T-cell (primary cell): ENCODE measurements around the gene SETDB2. TPM values are rescaled to one million over a fixed set of nuclear protein-coding genes. Genes with fewer than 3 reads are reported as not detected.
A peak's percentile ranks its signal among the peaks of the same experiment; 100 is the strongest.
"Not testable (repeated sequence)": the region's sequence is repeated elsewhere in the genome, so short reads cannot be mapped to it uniquely, and the experiment has no call there.

Experiments used
- ATAC-seq, 4 experiments: fragments of 200-7000 bp in 3 of 4; fragments of 150-1000 bp in 1 of 4; cut with Tn5 transposase; replicated peaks in 1 of 4; 1 replicate in 3 of 4; 2 replicates in 1 of 4; pipeline ENCODE4 v1.10.0; 2021; ENCODE audit warnings: moderate library complexity in 3 of 4, mild to moderate bottlenecking in 2 of 4, moderate number of reproducible peaks in 1 of 4
- CTCF ChIA-PET, 2 donors: fragments of 300-600 bp; sonication (Branson Sonifier 250); formaldehyde crosslinking; loops; one replicate each; lab custom pipeline; 2022; ENCODE audit warnings: antibody characterized with exemption in 2 of 2; lab: Charles Lee
- POLR2A ChIA-PET, 2 donors: fragments of 300-600 bp; sonication (Branson Sonifier 250); formaldehyde crosslinking; loops; one replicate each; lab custom pipeline; 2022; ENCODE audit warnings: antibody characterized with exemption in 2 of 2; lab: Charles Lee
- DNase-seq, 35 experiments: peaks; one replicate each; pipeline versions ENCODE4 v3.0.0 to v3.0.0-alpha.2; 2013 to 2023
- H3K27ac ChIP-seq: one replicate; pipeline ENCODE4 v1.5.1; 2013; ENCODE audit warnings: low read length
- H3K27me3 ChIP-seq, 2 experiments: replicated peaks in 1 of 2; 1 replicate in 1 of 2; 2 replicates in 1 of 2; pipeline versions ENCODE4 v1.6.1 to v1.7.0; 2013; ENCODE audit warnings: low read length in 1 of 2, mixed read lengths in 1 of 2; ENCODE audit not compliant: control insufficient read depth in 2 of 2, insufficient read depth in 2 of 2; ENCODE audit errors: extremely low read depth in 1 of 2
- H3K36me3 ChIP-seq, 2 donors: 1 replicate in 1 of 2; 2 replicates in 1 of 2; pipeline versions ENCODE4 v1.6.1 to v1.7.0; 2013; ENCODE audit warnings: low read length in 1 of 2; ENCODE audit not compliant: control insufficient read depth in 2 of 2, insufficient read depth in 1 of 2; ENCODE audit errors: extremely low read depth in 1 of 2
- H3K4me1 ChIP-seq, 2 experiments: 1 replicate in 1 of 2; 2 replicates in 1 of 2; pipeline versions ENCODE4 v1.6.1 to v1.7.0; 2013; ENCODE audit warnings: low read length in 2 of 2, mixed read lengths in 1 of 2; ENCODE audit not compliant: insufficient read depth in 2 of 2, control insufficient read depth in 1 of 2; ENCODE audit errors: extremely low read depth in 1 of 2
- H3K4me3 ChIP-seq, 2 donors: 1 replicate in 1 of 2; 2 replicates in 1 of 2; pipeline versions ENCODE4 v1.5.1 to v1.7.0; 2013; ENCODE audit warnings: mild to moderate bottlenecking in 2 of 2, low read length in 1 of 2, moderate library complexity in 1 of 2; ENCODE audit not compliant: control insufficient read depth in 1 of 2; ENCODE audit errors: extremely low read depth in 1 of 2
- H3K9me3 ChIP-seq: 2 replicates; pipeline ENCODE4 v1.7.0; 2013
- H3K27ac Mint-ChIP-seq, 2 donors: one replicate each; pipeline ENCODE4 v1.8.0; 2020 to 2021; ENCODE audit warnings: mild to moderate bottlenecking in 2 of 2, mixed read lengths in 2 of 2
- H3K27me3 Mint-ChIP-seq, 2 donors: one replicate each; pipeline ENCODE4 v1.8.0; 2021 to 2022; ENCODE audit warnings: mixed read lengths in 2 of 2
- H3K36me3 Mint-ChIP-seq: one replicate; pipeline ENCODE4 v1.8.0; 2021; ENCODE audit warnings: mixed read lengths
- H3K4me1 Mint-ChIP-seq, 3 donors: one replicate each; pipeline ENCODE4 v1.8.0; 2020 to 2022; ENCODE audit warnings: mixed read lengths in 3 of 3, mild to moderate bottlenecking in 1 of 3
- H3K4me3 Mint-ChIP-seq, 3 donors: one replicate each; pipeline ENCODE4 v1.8.0; 2020 to 2022; ENCODE audit warnings: mild to moderate bottlenecking in 3 of 3, mixed read lengths in 3 of 3, moderate library complexity in 3 of 3
- H3K9me3 Mint-ChIP-seq, 3 donors: one replicate each; pipeline ENCODE4 v1.8.0; 2020 to 2022; ENCODE audit warnings: mixed read lengths in 3 of 3
- WGBS: methylation state at CpG from one replicate; pipeline ENCODE4 v1.1.5; 2013; ENCODE audit warnings: missing lambda C conversion rate; ENCODE audit not compliant: insufficient coverage; 5-methylcytosine and 5-hydroxymethylcytosine counted together
- total RNA-seq, 35 experiments: library from RNA in 6 of 35; stranded (reverse) in 6 of 35; fragments of 120-200 nt in 1 of 35; gene quantifications; one replicate each; pipeline versions ENCODE4 v1.2.1 to v1.2.4 and lab custom pipeline; 2013 to 2026

The SETDB2 gene
- total RNA-seq, 5 donors from 2014 or later (not counting 1 experiment from before 2014, with no cell fraction given), result 20.0 to 22.2 (median 21.1) TPM

DNA sequence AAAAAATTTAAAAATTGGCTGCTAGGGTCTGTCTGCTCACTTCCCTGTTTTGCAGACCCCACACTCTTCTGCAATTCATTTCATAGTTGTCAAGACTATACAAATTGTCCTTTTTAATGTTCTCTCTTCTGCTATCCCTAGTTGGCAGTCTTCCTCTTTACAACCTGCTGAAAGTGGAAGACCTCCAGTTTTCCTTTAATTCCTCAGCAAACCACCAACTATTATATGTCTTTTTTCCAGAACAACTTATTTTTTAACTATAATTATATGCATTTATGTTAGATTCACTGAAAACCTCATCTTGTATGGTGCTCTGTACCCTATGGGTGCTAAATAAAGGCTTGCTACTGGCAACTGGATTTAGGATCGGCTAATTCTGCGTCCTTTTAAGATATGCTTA, 50.6 kb downstream of the SETDB2 start:
- DNase-seq (peak in 1 of 35 experiments; percentile 17), ATAC-seq (no peak)
- peak overlapping the region; percentile 79 to 95 for H3K4me3 ChIP-seq
- H3K36me3 ChIP-seq, result peaks cover 0 to 9% of the 10 kb centered on the region in 2 donors
- no peaks in the 10 kb centered on the region for H3K9me3 ChIP-seq
- Mint-ChIP-seq H3K27me3 (no peaks in the 10 kb centered on the region), H3K4me3 (peak overlapping the region; percentile 95 to 98 (median 98)), H3K4me1 (peaks cover 44 to 46% (median 45%) of the 10 kb centered on the region in 3 donors), H3K36me3 (peaks cover 26% of the 10 kb centered on the region), H3K27ac (peak overlapping the region; percentile 100), H3K9me3 (no peaks in the 10 kb centered on the region)
- peaks cover 6 to 31% of the 10 kb centered on the region in 2 experiments for H3K4me1 ChIP-seq
- peak overlapping the region; percentile 92 for H3K27ac ChIP-seq
- CTCF ChIA-PET, result interaction anchor here in 1 of 2 donors (0.6 kb wide), 2 partner anchors 28 to 443 kb away, joined by 3 read pairs; no protein-coding TSS in a partner anchor
- no peaks in the 10 kb centered on the region for H3K27me3 ChIP-seq
- WGBS, result no CpG with 5 or more reads among the region's 2 CpGs
- POLR2A ChIA-PET, result interaction anchor here in 1 of 2 donors (0.7 kb wide), 1 partner anchor 45 kb away, joined by 3 read pairs; no protein-coding TSS in a partner anchor

DNA sequence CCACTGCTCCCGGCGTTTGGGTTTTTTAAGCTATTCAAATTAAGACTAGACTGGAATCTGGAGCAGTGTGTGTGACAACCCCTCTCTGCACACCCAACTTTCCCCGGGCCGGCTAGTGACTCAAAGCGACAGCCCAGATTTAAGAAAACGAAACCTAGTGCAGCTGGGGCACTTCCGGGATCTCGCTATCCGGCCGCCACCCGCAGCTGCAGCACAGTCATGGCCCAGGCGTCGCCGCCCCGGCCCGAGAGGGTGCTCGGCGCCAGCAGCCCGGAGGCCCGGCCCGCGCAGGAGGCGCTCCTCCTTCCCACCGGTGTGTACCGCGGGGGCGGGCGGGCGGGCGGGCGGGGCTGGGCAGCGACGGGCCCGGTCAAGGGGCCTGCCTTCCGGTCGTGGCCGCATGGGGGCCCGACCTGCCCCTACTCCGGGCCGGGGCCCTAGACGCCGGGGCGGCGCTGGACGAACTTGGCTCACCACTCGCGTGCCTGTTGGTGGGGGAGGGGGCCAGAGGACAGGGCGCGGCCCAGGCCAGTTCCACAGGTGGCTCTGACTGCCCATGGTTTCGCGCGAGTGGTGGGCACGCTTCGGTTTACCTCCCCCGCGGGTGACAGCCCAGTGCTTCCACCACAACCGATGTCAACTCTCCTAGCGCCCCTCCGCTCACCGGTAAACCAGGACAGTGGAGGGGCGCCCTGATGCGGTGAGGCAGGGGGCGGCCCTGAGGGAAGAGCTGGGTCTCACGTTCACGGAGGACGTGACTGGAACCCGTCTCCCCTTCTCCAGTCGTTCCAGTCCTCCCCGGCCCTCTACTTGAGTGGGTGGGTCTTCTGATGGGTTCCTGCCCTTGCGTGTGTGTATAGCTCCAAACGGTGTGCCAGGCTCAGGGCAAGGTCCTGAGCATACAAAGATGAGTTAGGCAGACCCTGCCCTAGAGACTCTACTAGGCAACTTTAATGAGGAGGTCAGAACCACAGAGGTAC, 52.0 kb downstream of the SETDB2 start, which contains the start of gene PHF11:
Gene PHF11 (plus strand): TSS at position 171 of the 980 bp plus-strand sequence. CDS start 49 bp downstream, at position 220.
- peak; percentile 84 to 89 (median 87) for ATAC-seq
- Mint-ChIP-seq H3K9me3 (no peaks in the 10 kb centered on the region), H3K36me3 (peaks cover 30% of the 10 kb centered on the region), H3K4me1 (peaks cover 53 to 57% (median 56%) of the 10 kb centered on the region in 3 donors), H3K27me3 (no peaks in the 10 kb centered on the region), H3K27ac (peak within 1 kb of the TSS; percentile 100), H3K4me3 (peak within 1 kb of the TSS; percentile 95 to 98 (median 98))
- no peaks in the 10 kb centered on the region for H3K27me3 ChIP-seq
- ChIA-PET CTCF (interaction anchor here (0.6 to 1.9 kb wide), 9 partner anchors 11 to 1416 kb away, joined by 3 to 10 read pairs (median 4); partner anchors contain the start of genes CAB39L (in 2 of the 2) and SETDB2 (in 1 of the 2)), POLR2A (interaction anchor here (0.5 to 1.8 kb wide), 18 partner anchors 10 to 1468 kb away, joined by 3 to 11 read pairs (median 7); partner anchors contain the start of genes SETDB2 (in 2 of the 2) and CAB39L (in 1 of the 2))
- WGBS, result under 1% methylated on average over 54 of the region's 71 CpGs
- no peaks in the 10 kb centered on the region for H3K9me3 ChIP-seq
- peaks cover 0 to 16% of the 10 kb centered on the region in 2 donors for H3K36me3 ChIP-seq
- peaks cover 6 to 38% of the 10 kb centered on the region in 2 experiments for H3K4me1 ChIP-seq
- DNase-seq, result peak; percentile 66 to 92 (median 83)
- peak within 1 kb of the TSS; percentile 95 for H3K27ac ChIP-seq
- peak within 1 kb of the TSS; percentile 79 to 95 for H3K4me3 ChIP-seq

DNA sequence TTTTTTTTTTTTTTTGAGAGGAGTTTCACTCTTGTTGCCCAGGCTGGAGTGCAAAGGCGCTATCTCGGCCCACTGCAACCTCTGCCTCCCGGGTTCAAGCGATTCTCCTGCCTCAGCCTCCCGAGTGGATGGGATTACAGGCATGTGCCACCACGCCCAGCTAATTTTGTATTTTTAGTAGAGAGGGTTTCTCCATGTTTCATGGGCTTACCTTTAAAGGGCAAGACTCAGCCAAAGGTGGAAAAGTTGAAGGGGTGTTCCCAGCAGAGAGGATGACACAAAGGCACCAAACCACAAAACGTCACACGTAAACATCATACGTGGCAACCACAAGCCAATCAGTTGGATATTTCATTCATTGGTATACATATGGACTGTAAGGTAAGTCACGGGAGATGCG, 52.8 kb downstream of the SETDB2 start:
- ChIA-PET POLR2A (interaction anchor here (0.8 to 1.8 kb wide), 4 partner anchors 9 to 53 kb away, joined by 7 to 8 read pairs (median 7); partner anchors contain the start of genes SETDB2 (in 2 of the 2) and CAB39L (in 1 of the 2)), CTCF (interaction anchor here (0.7 to 1.9 kb wide), 5 partner anchors 52 to 1415 kb away, joined by 3 to 9 read pairs (median 4); partner anchors contain the start of genes CAB39L (in 2 of the 2) and SETDB2 (in 1 of the 2))
- Mint-ChIP-seq H3K27ac (peak overlapping the region; percentile 96 to 97), H3K4me1 (peaks cover 53 to 60% (median 59%) of the 10 kb centered on the region in 3 donors), H3K4me3 (peak overlapping the region; percentile 82 to 95 (median 90)), H3K36me3 (peaks cover 30% of the 10 kb centered on the region)
- not testable (repeated sequence) for H3K27me3 Mint-ChIP-seq, H3K9me3 Mint-ChIP-seq, H3K27me3 ChIP-seq, H3K9me3 ChIP-seq
- H3K36me3 ChIP-seq, result peaks cover 0 to 14% of the 10 kb centered on the region in 2 donors
- peak overlapping the region in 1 of 2 donors; percentile 79 for H3K4me3 ChIP-seq
- peak overlapping the region; percentile 95 for H3K27ac ChIP-seq
- 63% methylated on average over 7 of the region's 11 CpGs for WGBS
- DNase-seq (peak in 33 of 35 experiments; percentile 10 to 81 (median 40)), ATAC-seq (peak in 1 of 4 experiments; percentile 37)
- H3K4me1 ChIP-seq, result peaks cover 6 to 38% of the 10 kb centered on the region in 2 experiments

DNA sequence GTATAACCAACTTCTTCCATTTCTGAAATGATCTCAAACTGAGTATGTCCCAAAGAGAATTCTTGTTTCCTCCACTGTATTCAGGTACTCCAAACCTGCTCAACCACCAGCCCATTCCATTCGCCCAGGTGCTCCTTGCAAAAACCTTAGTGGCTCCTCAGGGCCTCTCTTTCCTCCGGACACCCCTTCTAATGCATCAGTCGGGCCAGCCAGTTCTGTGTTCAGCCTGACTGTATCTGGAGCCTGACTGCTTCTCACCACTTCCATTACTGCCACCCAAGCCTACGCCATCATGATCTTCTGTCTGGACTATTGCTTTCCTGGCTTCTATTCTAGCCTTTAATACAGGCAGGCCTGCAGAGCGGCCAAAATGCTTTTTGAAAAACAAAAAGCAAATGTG, 53.2 kb downstream of the SETDB2 start:
- Mint-ChIP-seq H3K27ac (peak overlapping the region; percentile 96 to 97), H3K27me3 (no peaks in the 10 kb centered on the region), H3K4me3 (peak overlapping the region; percentile 82 to 95 (median 90)), H3K4me1 (peaks cover 53 to 60% (median 59%) of the 10 kb centered on the region in 3 donors), H3K9me3 (no peaks in the 10 kb centered on the region), H3K36me3 (peaks cover 30% of the 10 kb centered on the region)
- ATAC-seq (no peak), DNase-seq (no peak)
- H3K36me3 ChIP-seq, result peaks cover 0 to 14% of the 10 kb centered on the region in 2 donors
- WGBS, result 100% methylated on average over 4 of the region's 5 CpGs
- peak overlapping the region; percentile 95 for H3K27ac ChIP-seq
- no peaks in the 10 kb centered on the region for H3K27me3 ChIP-seq
- H3K9me3 ChIP-seq, result no peaks in the 10 kb centered on the region
- no peak overlapping the region for H3K4me3 ChIP-seq
- H3K4me1 ChIP-seq, result peaks cover 6 to 38% of the 10 kb centered on the region in 2 experiments
- CTCF ChIA-PET, result no interaction called here
- POLR2A ChIA-PET, result no interaction called here

DNA sequence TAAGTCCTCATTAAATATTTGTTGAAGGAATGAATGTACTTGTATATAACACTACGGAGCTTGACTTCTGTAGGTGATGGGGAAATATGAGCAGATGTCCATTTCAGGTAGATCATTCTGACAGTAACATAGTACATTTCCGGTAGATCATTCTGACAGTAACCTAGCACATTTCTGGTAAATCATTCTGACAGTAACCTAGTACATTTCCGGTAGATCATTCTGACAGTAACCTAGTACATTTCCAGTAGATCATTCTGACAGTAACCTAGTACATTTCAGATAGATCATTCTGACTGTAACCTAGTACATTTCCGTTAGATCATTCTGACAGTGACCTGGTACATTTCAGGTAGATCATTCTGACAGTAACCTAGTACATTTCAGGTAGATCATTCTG, 54.1 kb downstream of the SETDB2 start:
- 37% methylated on average over 3 of the region's 4 CpGs for WGBS
- H3K4me1 ChIP-seq, result peaks cover 6 to 38% of the 10 kb centered on the region in 2 experiments
- H3K27me3 Mint-ChIP-seq, result no peaks in the 10 kb centered on the region
- ChIA-PET CTCF (no interaction called here), POLR2A (no interaction called here)
- H3K27me3 ChIP-seq, result no peaks in the 10 kb centered on the region
- no peak overlapping the region for H3K4me3 ChIP-seq
- peak overlapping the region in 1 of 3 donors; percentile 95 for H3K4me3 Mint-ChIP-seq
- H3K9me3 Mint-ChIP-seq, result no peaks in the 10 kb centered on the region
- ATAC-seq (no peak), DNase-seq (peak in 1 of 35 experiments; percentile 32)
- H3K27ac ChIP-seq, result peak overlapping the region; percentile 95
- H3K4me1 Mint-ChIP-seq, result peaks cover 55 to 66% (median 66%) of the 10 kb centered on the region in 3 donors
- peaks cover 0 to 19% of the 10 kb centered on the region in 2 donors for H3K36me3 ChIP-seq
- peaks cover 38% of the 10 kb centered on the region for H3K36me3 Mint-ChIP-seq
- H3K27ac Mint-ChIP-seq, result peak overlapping the region; percentile 96 to 97
- no peaks in the 10 kb centered on the region for H3K9me3 ChIP-seq
